ENCODE results near the gene OGT.

DNA sequence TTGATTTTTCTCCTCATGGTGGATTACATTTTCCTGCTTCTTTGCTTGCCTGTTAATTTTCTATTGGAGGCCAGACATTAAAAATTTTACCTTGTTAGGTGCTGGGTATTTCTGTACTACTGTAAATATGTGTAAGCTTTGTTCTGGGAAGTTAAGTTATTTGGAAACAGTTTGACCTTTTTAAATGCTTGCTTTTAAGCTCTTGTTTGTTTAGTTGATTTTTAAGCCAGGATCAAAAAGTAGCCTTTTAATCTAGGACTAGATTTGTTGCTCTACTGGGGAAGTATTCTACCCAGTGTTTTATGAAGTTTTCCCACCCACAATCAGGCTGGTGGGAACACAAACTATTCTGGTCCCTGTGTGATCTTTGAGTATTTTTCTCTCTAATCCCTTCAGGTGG is 45.1 kb upstream of the OGT start:
- TF ChIP-seq CHD2 (IDR thresholded peaks at IDR 0.05; ENCODE audit: low read length, partially characterized antibody) (no peak), TAF1 (IDR thresholded peaks at IDR 0.05; ENCODE audit: borderline replicate concordance, low read depth, low read length) (no peak)
- TF ChIP-seq, protein P1, sequence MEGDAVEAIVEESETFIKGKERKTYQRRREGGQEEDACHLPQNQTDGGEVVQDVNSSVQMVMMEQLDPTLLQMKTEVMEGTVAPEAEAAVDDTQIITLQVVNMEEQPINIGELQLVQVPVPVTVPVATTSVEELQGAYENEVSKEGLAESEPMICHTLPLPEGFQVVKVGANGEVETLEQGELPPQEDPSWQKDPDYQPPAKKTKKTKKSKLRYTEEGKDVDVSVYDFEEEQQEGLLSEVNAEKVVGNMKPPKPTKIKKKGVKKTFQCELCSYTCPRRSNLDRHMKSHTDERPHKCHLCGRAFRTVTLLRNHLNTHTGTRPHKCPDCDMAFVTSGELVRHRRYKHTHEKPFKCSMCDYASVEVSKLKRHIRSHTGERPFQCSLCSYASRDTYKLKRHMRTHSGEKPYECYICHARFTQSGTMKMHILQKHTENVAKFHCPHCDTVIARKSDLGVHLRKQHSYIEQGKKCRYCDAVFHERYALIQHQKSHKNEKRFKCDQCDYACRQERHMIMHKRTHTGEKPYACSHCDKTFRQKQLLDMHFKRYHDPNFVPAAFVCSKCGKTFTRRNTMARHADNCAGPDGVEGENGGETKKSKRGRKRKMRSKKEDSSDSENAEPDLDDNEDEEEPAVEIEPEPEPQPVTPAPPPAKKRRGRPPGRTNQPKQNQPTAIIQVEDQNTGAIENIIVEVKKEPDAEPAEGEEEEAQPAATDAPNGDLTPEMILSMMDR (IDR thresholded peaks at IDR 0.05), result no peak
